Glomerular endothelial cell (primary cell): Measurements from ENCODE around the gene FBRS. TPM values are rescaled to one million over a fixed set of nuclear protein-coding genes. Genes with fewer than 3 reads are reported as not detected.
A peak's percentile ranks its signal among the peaks of the same experiment; 100 is the strongest.

Experiments used
- DNase-seq: peaks from one replicate; pipeline ENCODE4 v3.0.0-alpha.2; 2011; ENCODE audit warnings: low read depth, low spot score; ENCODE audit errors: extremely low read depth
- total RNA-seq: library from RNA; depleted of rRNA; stranded (reverse); fragments of >200 nt; gene quantifications from 2 replicates; pipeline ENCODE4 v1.2.3, GENCODE V29; 2015

The FBRS gene
- total RNA-seq, 1 donor from 2014 or later, result 64.9 TPM

GRCh38 chr16:30641378-30641982, 16.8 kb upstream of the FBRS start:
- no peak for DNase-seq

GRCh38 chr16:30644334-30644830, 13.8 kb upstream of the FBRS start:
- DNase-seq, result no peak

- DNase-seq, result no peak
Measured at GRCh38 chr16:30645727-30646126, 12.5 kb upstream of the FBRS start.

- DNase-seq, result no peak
Measured at GRCh38 chr16:30647274-30647571, 11.0 kb upstream of the FBRS start.

GRCh38 chr16:30649725-30650368, 8.4 kb upstream of the FBRS start:
- DNase-seq, result no peak

GRCh38 chr16:30650369-30651123, 7.7 kb upstream of the FBRS start, which contains the start of gene PRR14:
Gene PRR14 (plus strand): TSS chr16:30650960. CDS start chr16:30651646, 686 bp downstream.
- peak; percentile 97 for DNase-seq

GRCh38 chr16:30651124-30652004, 6.9 kb upstream of the FBRS start:
- DNase-seq, result no peak

- DNase-seq, result no peak
Measured at GRCh38 chr16:30652005-30652296, 6.3 kb upstream of the FBRS start.

- no peak for DNase-seq
Measured at GRCh38 chr16:30652718-30653117, 5.5 kb upstream of the FBRS start.

- no peak for DNase-seq
Measured at GRCh38 chr16:30654856-30655255, 3.4 kb upstream of the FBRS start.

GRCh38 chr16:30655815-30656347, 2.4 kb upstream of the FBRS start:
- DNase-seq, result no peak

- no peak for DNase-seq
Measured at GRCh38 chr16:30656388-30656787, 1.8 kb upstream of the FBRS start.

- DNase-seq, result no peak
Measured at GRCh38 chr16:30656974-30657865, 1.0 kb upstream of the FBRS start.

- peak; percentile 70 for DNase-seq
Measured at GRCh38 chr16:30658731-30659506, 688 bp downstream of the FBRS start.

GRCh38 chr16:30659507-30660423, 1.5 kb downstream of the FBRS start:
- no peak for DNase-seq

- DNase-seq, result no peak
Measured at GRCh38 chr16:30660424-30661261, 2.4 kb downstream of the FBRS start.

- no peak for DNase-seq
Measured at GRCh38 chr16:30662449-30662848, 4.2 kb downstream of the FBRS start.
